Keratinocyte (primary cell): ENCODE results near the gene LRRC15. TPM values are rescaled to one million over a fixed set of nuclear protein-coding genes. Genes with fewer than 3 reads are reported as not detected.

ENCODE experiments used
- DNase-seq: peaks from one replicate; pipeline ENCODE4 v3.0.0-alpha.2; 2011; ENCODE audit warnings: low read depth, missing footprints, low spot score
- FAIRE-seq: peaks from 2 replicates; lab custom pipeline; 2011; peaks lifted over from hg19 to GRCh38; lab: Jason Lieb, UNC
- H2AFZ ChIP-seq: 2 replicates; pipeline ENCODE4 v1.6.0; 2012; ENCODE audit warnings: low read length, control low read depth, inconsistent platforms; ENCODE audit not compliant: control insufficient read depth
- H3K27ac ChIP-seq: 2 replicates; pipeline ENCODE4 v1.5.1; 2011; ENCODE audit warnings: low read length; ENCODE audit not compliant: control insufficient read depth, insufficient read depth
- H3K27me3 ChIP-seq: 3 replicates; pipeline ENCODE4 v1.6.0; 2011; ENCODE audit warnings: low read length; ENCODE audit not compliant: control insufficient read depth, insufficient read depth; ENCODE audit errors: extremely low read depth
- H3K36me3 ChIP-seq, 2 experiments: 2 replicates in 1 of 2; 3 replicates in 1 of 2; pipeline ENCODE4 v1.5.1; 2011; ENCODE audit warnings: low read length in 2 of 2, mild to moderate bottlenecking in 1 of 2; ENCODE audit not compliant: control insufficient read depth in 2 of 2, insufficient read depth in 2 of 2; ENCODE audit errors: extremely low read depth in 1 of 2
- H3K4me1 ChIP-seq: 3 replicates; pipeline ENCODE4 v1.5.1; 2011; ENCODE audit warnings: low read length; ENCODE audit not compliant: control insufficient read depth, insufficient read depth; ENCODE audit errors: extremely low read depth
- H3K4me2 ChIP-seq: 3 replicates; pipeline ENCODE4 v1.6.0; 2011; ENCODE audit warnings: low read depth, low read length; ENCODE audit not compliant: control insufficient read depth, insufficient read depth; ENCODE audit errors: extremely low read depth
- H3K4me3 ChIP-seq, 3 experiments: fragments of 200-600 bp in 1 of 3; sonication (generic) in 1 of 3; 2 replicates in 2 of 3; 3 replicates in 1 of 3; pipeline ENCODE4 v1.5.1; 2011 to 2016; ENCODE audit warnings: low read length in 3 of 3, mild to moderate bottlenecking in 3 of 3, control low read depth in 2 of 3, inconsistent platforms in 1 of 3, low read depth in 1 of 3, mixed read lengths in 1 of 3, mixed run types in 1 of 3, moderate library complexity in 1 of 3; ENCODE audit not compliant: control insufficient read depth in 2 of 3, insufficient read depth in 2 of 3; ENCODE audit errors: extremely low read depth in 1 of 3
- H3K79me2 ChIP-seq: 2 replicates; pipeline ENCODE4 v1.6.0; 2012; ENCODE audit warnings: low read length; ENCODE audit not compliant: control insufficient read depth, insufficient read depth
- H3K9ac ChIP-seq: 3 replicates; pipeline ENCODE4 v1.6.0; 2011; ENCODE audit warnings: low read length; ENCODE audit not compliant: control insufficient read depth, insufficient read depth; ENCODE audit errors: extremely low read depth
- H3K9me1 ChIP-seq: 3 replicates; pipeline ENCODE4 v1.6.0; 2011; ENCODE audit warnings: low read length; ENCODE audit not compliant: control insufficient read depth, insufficient read depth; ENCODE audit errors: extremely low read depth
- H3K9me3 ChIP-seq: 2 replicates; pipeline ENCODE4 v1.5.1; 2012; ENCODE audit warnings: low read depth, low read length; ENCODE audit not compliant: control insufficient read depth
- H4K20me1 ChIP-seq: 3 replicates; pipeline ENCODE4 v1.6.0; 2011; ENCODE audit warnings: low read length; ENCODE audit not compliant: control insufficient read depth, insufficient read depth; ENCODE audit errors: extremely low read depth
- CTCF ChIP-seq, 3 experiments: IDR thresholded peaks in 1 of 3; conservative IDR thresholded peaks in 1 of 3; optimal IDR thresholded peaks in 1 of 3; 2 replicates in 2 of 3; 3 replicates in 1 of 3; pipeline versions ENCODE3 to v1.5.1; 2011; ENCODE audit warnings: low read length in 3 of 3, mild to moderate bottlenecking in 3 of 3, moderate library complexity in 2 of 3, control low read depth in 1 of 3, inconsistent platforms in 1 of 3; ENCODE audit not compliant: insufficient read depth in 2 of 3; ENCODE audit errors: extremely low read depth in 1 of 3
- EZH2 ChIP-seq: IDR thresholded peaks from one replicate; pipeline ENCODE4 v1.6.1; 2012; ENCODE audit warnings: inconsistent platforms, mild to moderate bottlenecking, low read length, moderate library complexity
- dilution Hi-C: fragments of 300-500 bp; cut with MboI; formaldehyde crosslinking; loops from one replicate; pipeline ENCODE4 v1.7.0; 2020; ENCODE audit warnings: low sequenced_read_pairs; ENCODE audit not compliant: extremely low pct_ligation_motif_present
- polyA plus RNA-seq, 5 experiments: library from polyadenylated mRNA; depleted of rRNA in 3 of 5; stranded (reverse) in 3 of 5; stranded (forward) in 1 of 5; unstranded in 1 of 5; fragments of >200 nt; gene quantifications; 1 replicate in 1 of 5; 2 replicates in 3 of 5; 3 replicates in 1 of 5; pipeline versions ENCODE4 v1.2.1 to v1.2.3, GENCODE V29; 2011 to 2012; ENCODE audit warnings: missing spikeins in 2 of 5, low read depth in 1 of 5, low replicate concordance in 1 of 5

The LRRC15 gene
- polyA plus RNA-seq, 1 donor (not counting 4 experiments of a cell fraction or from before 2014, with no cell fraction given): not detected

GRCh38 chr3:194407423-194407822, 37.9 kb upstream of the LRRC15 start:
- H3K4me3 ChIP-seq: no peak overlapping the region
- H3K79me2 ChIP-seq: no peaks in the 10 kb centered on the region
- no peaks in the 10 kb centered on the region for H3K4me1 ChIP-seq
- H3K9ac ChIP-seq: no peak overlapping the region
- peaks cover 12 to 26% of the 10 kb centered on the region in 2 experiments for H3K36me3 ChIP-seq
- no peaks in the 10 kb centered on the region for H3K27me3 ChIP-seq
- no peak for TF ChIP-seq CTCF (optimal IDR thresholded peaks at IDR 0.05 in 1 of 3, IDR thresholded peaks at IDR 0.05 in 1 of 3, conservative IDR thresholded peaks at IDR 0.05 in 1 of 3; ENCODE audit: extremely low read depth in 1 of 3, insufficient read depth in 2 of 3, low read length in 3 of 3)
- no peak for TF ChIP-seq EZH2
- H4K20me1 ChIP-seq: no peaks in the 10 kb centered on the region
- DNase-seq (no peak), FAIRE-seq (no peak)
- H3K27ac ChIP-seq: no peak overlapping the region
- no peaks in the 10 kb centered on the region for H3K9me3 ChIP-seq
- H3K4me2 ChIP-seq: no peak overlapping the region
- H3K9me1 ChIP-seq: no peaks in the 10 kb centered on the region
- no peak overlapping the region for H2AFZ ChIP-seq
- dilution Hi-C loops: no loop called here

- no peaks in the 10 kb centered on the region for H3K27me3 ChIP-seq
- H3K27ac ChIP-seq: no peak overlapping the region
- no peak for TF ChIP-seq CTCF (optimal IDR thresholded peaks at IDR 0.05 in 1 of 3, IDR thresholded peaks at IDR 0.05 in 1 of 3, conservative IDR thresholded peaks at IDR 0.05 in 1 of 3; ENCODE audit: extremely low read depth in 1 of 3, insufficient read depth in 2 of 3, low read length in 3 of 3)
- TF ChIP-seq EZH2: no peak
- H3K4me3 ChIP-seq: no peak overlapping the region
- no peaks in the 10 kb centered on the region for H3K4me1 ChIP-seq
- no peaks in the 10 kb centered on the region for H4K20me1 ChIP-seq
- no peaks in the 10 kb centered on the region for H3K79me2 ChIP-seq
- no peak overlapping the region for H2AFZ ChIP-seq
- H3K9me1 ChIP-seq: no peaks in the 10 kb centered on the region
- H3K36me3 ChIP-seq: peaks cover 9 to 16% of the 10 kb centered on the region in 2 experiments
- dilution Hi-C loops: no loop called here
- DNase-seq: no peak
- H3K4me2 ChIP-seq: no peak overlapping the region
- no peaks in the 10 kb centered on the region for H3K9me3 ChIP-seq
- no peak overlapping the region for H3K9ac ChIP-seq
- FAIRE-seq: no peak
These were observed 36.2 kb upstream of the LRRC15 start for GRCh38 chr3:194405766-194406165.
